Activated naive CD4-positive, alpha-beta T cell treated with anti-CD3 and anti-CD28 coated beads, Interleukin-2, amount 50 U/mL, for 72 hours (primary cell): ENCODE data around the gene ZNF181. TPM values are rescaled to one million over a fixed set of nuclear protein-coding genes. Genes with fewer than 3 reads are reported as not detected.

Experiments
- ATAC-seq, 2 donors: fragments of 150-1000 bp; cut with Tn5 transposase; 2 replicates each; pipeline ENCODE4 v1.10.0; 2021; ENCODE audit warnings: mild to moderate bottlenecking in 2 of 2, moderate library complexity in 2 of 2
- DNase-seq, 2 donors: peaks; one replicate each; pipeline ENCODE4 v3.0.0; 2021 to 2022; ENCODE audit warnings: low spot score in 2 of 2
- H3K27ac Mint-ChIP-seq, 2 donors: one replicate each; pipeline ENCODE4 v1.8.0; 2022; ENCODE audit warnings: mild to moderate bottlenecking in 2 of 2, mixed read lengths in 2 of 2
- H3K36me3 Mint-ChIP-seq, 2 donors: one replicate each; pipeline ENCODE4 v1.8.0; 2022; ENCODE audit warnings: mixed read lengths in 2 of 2
- H3K9me3 Mint-ChIP-seq, 2 donors: one replicate each; pipeline ENCODE4 v1.8.0; 2022; ENCODE audit warnings: mixed read lengths in 2 of 2
- total RNA-seq, 2 donors: library from RNA; stranded (reverse); gene quantifications; one replicate each; pipeline ENCODE4 v1.2.3, GENCODE V29; 2022

Gene ZNF181
- total RNA-seq, 2 donors from 2014 or later, result 2.5 to 4.6 TPM

- Mint-ChIP-seq H3K9me3 (peaks cover 4 to 20% of the 10 kb centered on the region in 2 donors), H3K36me3 (peaks cover 0 to 5% of the 10 kb centered on the region in 2 donors), H3K27ac (no peak overlapping the region)
- ATAC-seq, result no peak
- DNase-seq, result no peak
Measured at GRCh38 chr19:34788074-34788473, 54.0 kb downstream of the ZNF181 start.

- H3K27ac Mint-ChIP-seq, result peak overlapping the region in 1 of 2 donors; percentile 52
- ATAC-seq (no peak), DNase-seq (no peak)
- H3K36me3 Mint-ChIP-seq, result no peaks in the 10 kb centered on the region
- peaks cover 12 to 13% of the 10 kb centered on the region in 2 donors for H3K9me3 Mint-ChIP-seq
Measured at GRCh38 chr19:34793565-34793964, 59.5 kb downstream of the ZNF181 start.

GRCh38 chr19:34794066-34794960 is 60.3 kb downstream of the ZNF181 start:
- ATAC-seq (no peak), DNase-seq (no peak)
- Mint-ChIP-seq H3K27ac (no peak overlapping the region), H3K9me3 (peaks cover 12 to 18% of the 10 kb centered on the region in 2 donors), H3K36me3 (no peaks in the 10 kb centered on the region)

Other genes with a start within 250 kb of the ZNF181 start
- gene SCGB2B2, start 57.1 kb upstream of the ZNF181 start, total RNA-seq, result under 1 TPM; 0.33 to 0.36 TPM
- 10 to 100 TPM in 1 of 2 donors, 1 to 10 TPM in 1; 9.2 to 15.3 TPM for gene ZNF302, start 56.6 kb upstream of the ZNF181 start, total RNA-seq
- 1 to 10 TPM; 1.5 to 4.0 TPM for gene ZNF599, start 39.0 kb downstream of the ZNF181 start, total RNA-seq
- gene ZNF30, start 192.7 kb downstream of the ZNF181 start, total RNA-seq, result 1 to 10 TPM; 4.4 to 4.6 TPM
- 1 to 10 TPM; 6.4 to 9.7 TPM for gene ZNF792, start 230.0 kb downstream of the ZNF181 start, total RNA-seq